NCI-H2227 (cell line): ENCODE results near the gene KDELR1.
"Not testable (repeated sequence)": the region's sequence is repeated elsewhere in the genome, so short reads cannot be mapped to it uniquely, and the experiment has no call there.

Experiments used
- DNase-seq: peaks from one replicate; lab custom pipeline; 2025; ENCODE audit not compliant: unreplicated experiment; lab: John Stamatoyannopoulos, UW

KDELR1 gene

GRCh38 chr19:48371771-48372170 is 19.6 kb downstream of the KDELR1 start:
- not testable (repeated sequence) for DNase-seq

- no peak for DNase-seq
Observed at GRCh38 chr19:48371367-48371766, 20.0 kb downstream of the KDELR1 start.

GRCh38 chr19:48370955-48371354 is 20.4 kb downstream of the KDELR1 start:
- DNase-seq = no peak

GRCh38 chr19:48368936-48369335 is 22.4 kb downstream of the KDELR1 start:
- DNase-seq = no peak

- no peak for DNase-seq
Observed at GRCh38 chr19:48367855-48368254, 23.5 kb downstream of the KDELR1 start.

- DNase-seq = no peak
Observed at GRCh38 chr19:48365602-48366001, 25.7 kb downstream of the KDELR1 start.

- no peak for DNase-seq
Observed at GRCh38 chr19:48364598-48365348, 26.6 kb downstream of the KDELR1 start.

GRCh38 chr19:48363810-48364597 is 27.3 kb downstream of the KDELR1 start, which contains the start of the genes SYNGR4 and TMEM143:
Gene SYNGR4 (plus strand): TSS chr19:48364367. CDS start chr19:48365843, 1,476 bp downstream.
Gene TMEM143 (minus strand): TSS chr19:48363940. CDS start chr19:48363920, 20 bp downstream.
- peak; percentile 99 for DNase-seq

- no peak for DNase-seq
Observed at GRCh38 chr19:48363500-48363809, 27.9 kb downstream of the KDELR1 start.

GRCh38 chr19:48362716-48363499 is 28.4 kb downstream of the KDELR1 start:
- DNase-seq = peak; percentile 94

GRCh38 chr19:48361912-48362311 is 29.4 kb downstream of the KDELR1 start:
- DNase-seq = no peak

GRCh38 chr19:48359123-48359522 is 32.2 kb downstream of the KDELR1 start:
- DNase-seq = no peak

- DNase-seq = no peak
Observed at GRCh38 chr19:48355365-48355954, 35.9 kb downstream of the KDELR1 start.

GRCh38 chr19:48354332-48354992 is 36.9 kb downstream of the KDELR1 start:
- DNase-seq = peak; percentile 29

- DNase-seq = no peak
Observed at GRCh38 chr19:48353677-48354076, 37.7 kb downstream of the KDELR1 start.

- peak; percentile 43 for DNase-seq
Observed at GRCh38 chr19:48351341-48351752, 40.0 kb downstream of the KDELR1 start.

GRCh38 chr19:48350856-48351255 is 40.5 kb downstream of the KDELR1 start:
- no peak for DNase-seq

GRCh38 chr19:48348737-48349136 is 42.6 kb downstream of the KDELR1 start:
- DNase-seq = no peak

GRCh38 chr19:48348045-48348444 is 43.3 kb downstream of the KDELR1 start:
- no peak for DNase-seq

GRCh38 chr19:48346191-48346590 is 45.2 kb downstream of the KDELR1 start:
- DNase-seq = no peak

- no peak for DNase-seq
Observed at GRCh38 chr19:48344892-48345291, 46.5 kb downstream of the KDELR1 start.
